GM12865 (cell line): ENCODE results near the gene LRRC18.

Experiments used
- DNase-seq: peaks from one replicate; pipeline ENCODE4 v3.0.0; 2010; ENCODE audit warnings: low read depth
- H3K4me3 ChIP-seq: 2 replicates; pipeline ENCODE4 v1.5.1; 2011; ENCODE audit warnings: mild to moderate bottlenecking, low read depth, low read length, control low read depth
- CTCF ChIP-seq: IDR thresholded peaks from 2 replicates; pipeline ENCODE4 v1.5.1; 2011; ENCODE audit warnings: low read length, control low read depth, low read depth, inconsistent platforms; ENCODE audit not compliant: insufficient read depth; ENCODE audit errors: missing control alignments

LRRC18 gene

GRCh38 chr10:48884179-48885045 is 55.2 kb downstream of the LRRC18 start:
- no peak overlapping the region for H3K4me3 ChIP-seq
- no peak for TF ChIP-seq CTCF
- DNase-seq: no peak

- no peak for DNase-seq
- TF ChIP-seq CTCF: no peak
These were observed 55.9 kb downstream of the LRRC18 start for GRCh38 chr10:48883701-48884100.

GRCh38 chr10:48882881-48883280 is 56.8 kb downstream of the LRRC18 start:
- H3K4me3 ChIP-seq: no peak overlapping the region
- no peak for DNase-seq
- no peak for TF ChIP-seq CTCF

More at GRCh38 chr10:48883701-48884100, 55.9 kb downstream of the LRRC18 start:
- no peak overlapping the region for H3K4me3 ChIP-seq

- no peak for TF ChIP-seq CTCF
- no peak for DNase-seq
- H3K4me3 ChIP-seq: no peak overlapping the region
These were observed 57.7 kb downstream of the LRRC18 start for GRCh38 chr10:48881937-48882336.

- no peak for DNase-seq
- no peak overlapping the region for H3K4me3 ChIP-seq
- TF ChIP-seq CTCF: no peak
These were observed 59.5 kb downstream of the LRRC18 start for GRCh38 chr10:48880016-48880705.

- no peak overlapping the region for H3K4me3 ChIP-seq
- no peak for TF ChIP-seq CTCF
- DNase-seq: no peak
These were observed 60.2 kb downstream of the LRRC18 start for GRCh38 chr10:48879451-48879850.

GRCh38 chr10:48878091-48878490 is 61.5 kb downstream of the LRRC18 start:
- no peak overlapping the region for H3K4me3 ChIP-seq
- no peak for TF ChIP-seq CTCF

More at GRCh38 chr10:48878091-48878490, 61.5 kb downstream of the LRRC18 start:
- DNase-seq: no peak
